Measurements from ENCODE around the gene MAP2. TPM values are rescaled to one million over a fixed set of nuclear protein-coding genes. Genes with fewer than 3 reads are reported as not detected.

MAP2 gene
- polyA plus RNA-seq, 5 donors, result 5.9 to 13.5 (median 10.4) TPM

DNA sequence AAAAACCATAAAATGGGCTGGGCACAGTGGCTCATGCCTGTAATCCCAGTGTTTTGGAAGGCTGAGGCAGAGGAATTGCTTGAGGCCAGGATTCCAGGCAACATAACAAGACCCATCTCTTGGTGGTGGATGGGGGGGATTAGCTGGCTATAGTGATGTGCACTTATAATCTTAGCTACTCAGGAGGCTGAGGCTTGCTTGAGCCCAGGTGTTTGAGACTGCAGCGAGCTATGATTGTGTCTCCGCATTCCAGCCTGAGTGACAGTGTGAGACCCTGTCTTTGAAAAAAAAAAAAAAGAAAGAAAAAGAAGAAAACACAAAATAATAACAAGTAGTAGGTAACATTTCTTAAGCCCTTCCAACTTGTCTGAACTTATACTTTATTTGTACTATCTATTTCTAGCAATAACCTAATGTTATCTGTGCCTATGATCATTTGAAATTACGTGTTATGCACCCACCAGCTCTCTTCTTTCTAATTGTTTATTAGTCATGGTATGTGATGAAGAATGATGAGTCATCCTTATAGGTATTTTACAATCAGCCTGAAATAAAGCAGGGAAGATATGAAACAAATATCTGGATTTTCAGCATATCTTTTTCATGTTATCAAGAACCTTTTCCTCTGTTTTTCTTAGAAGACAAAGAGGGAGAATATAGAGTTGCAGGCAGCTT is 218.4 kb downstream of the MAP2 start:
- no peak for DNase-seq

DNA sequence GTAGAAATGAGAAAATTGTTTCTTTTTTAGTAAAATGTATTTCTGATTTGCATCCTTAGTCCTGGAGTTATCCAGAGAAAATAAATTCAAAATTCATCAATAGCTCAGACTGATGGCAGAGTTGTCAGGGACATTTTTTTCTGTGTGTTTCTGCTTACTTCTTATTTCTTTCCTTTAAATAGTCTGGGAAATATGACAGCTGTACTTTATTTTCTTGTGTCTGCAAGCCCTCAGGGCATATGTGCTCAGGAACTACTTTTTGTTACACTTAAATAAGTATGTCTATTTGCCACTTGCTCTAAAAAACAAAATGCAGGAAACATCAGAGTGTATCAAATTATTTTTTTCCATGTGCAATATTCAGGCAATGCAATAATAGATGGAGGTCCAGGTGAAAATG is 221.0 kb downstream of the MAP2 start:
- no peak for DNase-seq

DNA sequence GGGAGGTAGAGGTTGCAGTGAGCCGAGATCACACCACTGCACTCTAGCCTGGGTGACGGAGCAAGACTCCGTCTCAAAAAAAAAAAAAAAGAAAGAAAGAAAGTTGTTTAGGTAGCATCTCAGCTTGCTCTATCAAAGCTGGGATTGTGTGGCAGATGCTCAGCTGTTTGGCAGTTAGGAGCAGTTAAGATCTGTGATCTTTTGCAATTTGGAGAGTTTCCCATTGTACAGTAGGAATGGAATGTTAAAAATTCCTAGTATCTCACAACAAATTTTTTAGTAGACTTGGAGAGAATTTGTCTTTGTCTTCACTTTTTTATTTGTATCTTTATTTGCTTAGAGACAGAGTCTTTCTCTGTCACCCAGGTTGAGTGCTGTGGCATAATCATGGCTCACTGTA is 224.9 kb downstream of the MAP2 start:
- no peak for DNase-seq

DNA sequence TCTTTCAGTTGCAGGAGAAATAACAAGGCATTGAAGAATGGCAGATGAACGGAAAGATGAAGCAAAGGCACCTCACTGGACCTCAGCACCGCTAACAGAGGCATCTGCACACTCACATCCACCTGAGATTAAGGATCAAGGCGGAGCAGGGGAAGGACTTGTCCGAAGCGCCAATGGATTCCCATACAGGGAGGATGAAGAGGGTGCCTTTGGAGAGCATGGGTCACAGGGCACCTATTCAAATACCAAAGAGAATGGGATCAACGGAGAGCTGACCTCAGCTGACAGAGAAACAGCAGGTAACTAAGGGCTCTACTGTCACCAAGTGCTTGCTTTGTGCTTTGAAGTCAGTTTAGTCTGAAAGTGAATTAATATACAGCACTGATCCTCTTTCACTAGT is 229.3 kb downstream of the MAP2 start:
- DNase-seq, result no peak

DNA sequence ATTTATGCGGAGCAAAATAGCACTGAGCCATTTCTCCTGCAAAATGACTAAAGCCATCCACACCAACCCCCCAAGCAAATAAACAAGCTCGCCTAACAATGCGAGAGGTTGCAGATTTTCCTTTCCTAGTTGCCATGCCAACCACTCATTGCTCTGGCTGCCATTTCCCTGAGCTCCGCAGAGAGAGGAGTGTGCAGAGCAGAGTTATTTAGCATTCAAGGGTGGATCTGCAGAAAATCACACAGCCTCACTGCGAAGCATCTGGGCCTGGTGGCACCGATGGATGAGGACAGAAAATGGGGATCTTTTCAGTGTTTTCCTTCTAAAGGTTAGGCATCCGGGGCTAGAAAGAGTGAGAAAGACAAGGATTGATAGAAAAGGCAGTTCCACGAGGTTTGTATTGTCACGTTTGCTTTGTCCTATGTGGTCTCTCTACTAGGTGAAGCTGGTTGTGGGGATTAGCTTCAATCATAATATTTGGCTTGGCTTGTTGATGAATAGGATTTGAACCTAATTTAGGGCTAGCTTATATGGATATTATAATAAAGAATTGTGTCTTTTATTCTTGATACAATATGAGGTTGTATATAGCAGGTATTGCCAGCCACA is 237.5 kb downstream of the MAP2 start:
- no peak for DNase-seq

DNA sequence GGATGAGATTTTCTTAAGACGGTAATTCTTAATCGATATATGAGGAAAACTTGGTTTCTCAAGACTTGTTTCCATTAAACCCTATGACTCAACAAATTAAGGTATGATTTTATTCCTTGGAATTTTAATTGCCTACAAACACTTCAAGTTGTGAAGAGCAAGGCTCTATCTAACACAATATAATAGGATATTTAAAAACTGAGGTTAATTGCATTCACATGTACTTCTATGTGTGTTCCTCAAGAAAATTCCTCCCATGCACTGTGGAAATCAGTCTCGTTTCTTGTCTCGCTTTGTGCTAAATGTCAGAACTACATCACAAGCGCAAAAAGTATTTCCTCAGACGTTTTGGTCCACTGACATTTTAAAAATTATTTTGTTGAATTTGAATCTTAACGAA is 238.2 kb downstream of the MAP2 start:
- no peak for DNase-seq

DNA sequence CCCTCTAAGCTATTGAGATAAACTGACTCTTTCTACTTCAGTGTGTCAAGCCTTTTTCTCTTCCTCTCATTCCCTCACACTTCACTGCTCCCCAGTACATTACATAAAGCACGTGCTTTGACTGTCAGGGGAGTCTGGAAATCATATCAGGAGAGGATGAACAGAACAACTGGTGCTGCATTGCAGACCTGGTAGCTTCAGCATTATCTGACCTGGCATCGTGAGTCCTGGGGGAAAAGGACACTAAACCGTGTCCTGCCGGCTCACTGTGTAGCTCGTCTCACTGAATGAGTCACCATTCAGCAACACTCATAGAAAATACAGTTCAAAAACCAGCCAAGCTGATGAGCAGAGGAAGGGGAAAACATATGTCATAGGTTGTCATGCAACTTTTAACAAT is 239.3 kb downstream of the MAP2 start:
- no peak for DNase-seq

DNA sequence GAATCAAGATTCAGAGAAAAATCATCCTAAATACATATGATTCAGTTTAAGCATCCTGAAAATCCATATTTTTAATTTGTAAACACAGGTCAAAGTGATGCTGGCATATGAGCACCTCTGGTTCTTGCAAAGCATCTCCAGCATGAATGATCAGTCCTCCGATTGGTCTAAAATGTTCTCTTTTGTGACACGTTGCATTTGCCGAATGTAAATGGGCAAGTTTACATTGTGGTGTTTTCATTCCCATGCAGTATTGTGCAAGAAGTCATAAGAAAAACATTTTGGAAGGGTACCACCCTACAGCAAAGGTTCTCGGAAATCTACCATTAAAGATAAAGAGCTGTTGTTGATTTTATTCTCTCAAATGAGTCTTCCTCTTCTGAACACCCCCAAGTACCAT is 239.8 kb downstream of the MAP2 start:
- no peak for DNase-seq

DNA sequence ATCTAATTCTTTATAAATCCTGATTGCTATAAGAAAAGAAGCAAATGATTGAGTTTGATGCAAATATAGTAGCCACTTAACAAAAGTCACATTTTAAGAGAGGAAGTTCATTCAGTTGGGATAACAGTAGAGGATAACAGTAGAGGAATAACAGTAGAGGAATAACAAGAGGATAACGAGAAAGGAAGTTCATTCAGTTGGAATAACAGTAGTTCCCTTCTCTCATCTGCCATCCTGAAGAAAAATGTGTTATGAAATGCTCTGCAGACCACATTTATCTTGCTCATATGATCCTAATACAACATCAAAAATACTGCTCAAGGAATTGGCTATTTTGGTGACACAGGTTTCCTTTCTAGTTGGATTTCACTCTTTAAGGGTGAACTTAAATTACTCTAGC is 242.4 kb downstream of the MAP2 start:
- DNase-seq, result no peak

DNA sequence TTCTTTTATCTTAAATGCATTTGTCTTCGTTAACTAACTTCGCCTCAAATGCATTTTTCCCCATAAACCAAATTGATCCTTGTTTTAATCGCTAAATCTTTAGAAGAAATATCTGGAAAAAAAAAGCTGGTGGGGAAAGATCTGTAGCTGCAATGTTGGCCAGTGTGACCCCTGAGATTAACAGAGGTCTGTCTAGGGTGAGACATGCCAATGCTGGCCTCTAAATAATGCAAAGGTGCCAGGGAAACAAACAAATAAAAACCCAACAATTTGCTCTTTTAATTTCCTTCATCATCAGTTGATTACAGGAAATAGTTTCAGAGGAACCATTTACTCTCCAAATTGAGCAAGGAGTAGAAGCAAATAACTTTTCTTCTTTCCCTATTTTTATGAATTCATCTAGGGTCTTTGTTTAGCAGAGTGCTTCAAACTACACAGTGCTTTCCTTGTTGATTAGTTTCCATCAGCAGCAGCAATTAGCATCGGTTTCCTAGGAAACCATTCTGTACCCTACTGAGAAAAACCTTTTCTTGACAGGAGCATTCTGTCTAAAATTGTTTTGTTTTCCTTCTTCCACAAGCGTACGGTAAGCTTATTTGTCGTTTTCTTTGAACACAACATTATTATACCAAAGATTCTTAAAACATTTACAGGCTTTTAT is 247.3 kb downstream of the MAP2 start:
- no peak for DNase-seq

DNA sequence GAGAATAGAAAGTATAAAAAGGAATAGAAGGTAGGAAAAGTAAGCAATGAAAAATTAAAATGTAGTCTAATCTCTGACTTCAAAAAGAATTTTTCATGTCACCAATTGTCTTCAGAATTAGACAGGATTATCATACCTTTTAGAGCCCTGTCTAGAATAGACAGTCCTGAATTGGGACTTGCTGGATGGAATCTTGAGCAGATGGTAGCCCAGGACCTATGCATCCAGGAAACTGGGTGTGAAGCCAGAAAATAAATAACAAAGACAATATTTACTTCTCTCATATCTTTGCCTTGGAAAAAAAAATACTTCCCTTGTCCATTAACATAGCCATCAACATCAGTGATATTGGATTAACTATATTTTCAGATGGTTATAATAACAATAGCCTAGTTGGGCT is 250.0 kb downstream of the MAP2 start:
- no peak for DNase-seq

DNA sequence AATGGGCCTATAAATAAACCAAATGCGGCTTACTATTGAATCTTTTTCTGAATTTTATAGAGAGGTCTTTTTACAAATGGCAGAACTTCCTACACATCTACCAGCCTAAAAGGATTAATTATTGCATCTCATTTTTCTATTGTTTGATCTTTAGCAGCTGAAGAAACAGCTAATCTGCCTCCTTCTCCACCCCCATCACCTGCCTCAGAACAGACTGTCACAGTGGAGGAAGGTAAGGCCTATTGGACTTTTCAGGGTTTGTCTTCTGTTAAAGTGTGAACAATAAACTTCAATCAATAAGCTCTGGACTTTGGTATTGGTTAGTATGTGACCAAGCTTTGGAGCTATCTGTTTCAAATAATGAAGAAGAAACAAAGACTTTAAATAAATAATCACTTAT is 256.7 kb downstream of the MAP2 start:
- no peak for DNase-seq

DNA sequence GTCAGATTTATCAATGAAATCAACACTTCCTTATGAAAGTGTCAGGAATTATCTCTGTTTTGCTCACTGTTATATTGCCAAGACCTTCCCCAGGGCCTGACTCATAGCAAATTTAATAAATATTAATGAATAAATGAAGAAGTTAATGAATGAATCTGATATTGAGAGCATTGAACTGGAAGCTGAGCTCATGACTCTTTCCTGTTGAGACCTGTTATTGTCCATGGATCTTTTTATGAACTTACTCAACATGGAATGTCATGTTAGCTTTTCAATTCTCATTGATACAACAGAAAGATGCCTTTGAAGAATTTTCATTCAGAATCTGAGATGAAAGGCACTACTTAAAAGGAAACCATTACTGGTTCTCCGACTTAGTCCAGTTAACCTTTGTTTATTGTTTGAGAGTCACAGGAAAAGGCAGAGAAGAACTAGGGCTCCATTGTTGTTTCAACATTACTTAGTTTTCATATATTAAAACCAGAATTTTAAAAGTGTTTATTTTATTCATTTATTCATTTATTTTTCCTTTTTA is 257.4 kb downstream of the MAP2 start:
- DNase-seq, result no peak

DNA sequence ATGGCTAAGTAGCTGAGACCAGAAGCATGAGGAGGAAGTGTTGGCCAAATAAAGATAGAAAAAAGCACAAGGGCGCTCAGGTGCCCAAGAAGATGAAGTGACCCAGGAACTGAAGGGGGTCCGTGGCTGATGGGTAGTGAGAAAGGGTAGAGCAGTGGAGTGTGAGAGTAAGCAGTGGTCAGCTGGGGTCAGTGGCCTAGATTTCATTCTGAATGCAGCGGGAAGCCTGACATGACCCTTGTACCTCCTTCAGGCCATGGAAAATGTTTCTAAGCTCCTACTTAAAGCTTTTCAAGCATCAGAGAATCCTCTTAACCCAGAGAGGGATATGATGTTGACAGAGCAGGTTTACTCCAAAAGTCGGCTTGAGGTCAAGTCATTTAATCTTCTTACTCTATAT is 258.8 kb downstream of the MAP2 start:
- no peak for DNase-seq

DNA sequence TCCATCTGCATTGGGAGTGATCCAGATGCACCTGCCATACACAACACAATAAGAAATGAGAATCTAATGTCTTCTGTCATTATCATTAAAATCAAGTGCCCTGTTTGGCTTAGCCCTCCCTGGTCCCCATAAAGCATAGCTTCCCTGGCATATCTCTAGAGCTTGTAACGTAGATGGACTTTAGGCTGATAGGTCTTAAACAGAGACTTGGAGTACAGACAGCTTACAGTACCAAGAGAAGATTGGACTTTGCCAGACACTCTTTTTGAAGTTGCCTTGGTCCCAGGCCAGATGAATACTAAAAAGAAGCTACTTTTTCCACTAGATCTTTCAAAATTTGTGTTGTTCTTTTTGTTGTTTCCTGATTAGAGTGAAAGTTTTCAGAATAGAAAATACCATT is 261.5 kb downstream of the MAP2 start:
- no peak for DNase-seq

DNA sequence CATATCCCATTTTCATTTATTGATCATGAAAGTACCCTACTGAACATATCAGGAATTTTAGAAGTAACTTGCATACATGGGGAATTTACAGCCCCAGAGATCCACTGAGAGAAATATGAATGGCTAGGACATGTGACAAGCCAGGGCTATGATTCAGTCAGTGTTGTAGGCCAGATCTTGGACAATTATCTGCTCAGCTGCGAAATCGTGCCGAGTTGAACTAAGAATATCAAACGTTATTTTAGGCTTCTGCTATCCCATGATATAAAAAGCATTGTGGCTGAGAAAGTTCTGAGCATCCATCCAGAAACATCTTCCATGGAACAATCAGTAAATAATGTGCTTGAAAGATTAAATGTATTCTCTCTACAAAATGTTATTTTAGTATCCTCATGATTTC is 262.1 kb downstream of the MAP2 start:
- no peak for DNase-seq

DNA sequence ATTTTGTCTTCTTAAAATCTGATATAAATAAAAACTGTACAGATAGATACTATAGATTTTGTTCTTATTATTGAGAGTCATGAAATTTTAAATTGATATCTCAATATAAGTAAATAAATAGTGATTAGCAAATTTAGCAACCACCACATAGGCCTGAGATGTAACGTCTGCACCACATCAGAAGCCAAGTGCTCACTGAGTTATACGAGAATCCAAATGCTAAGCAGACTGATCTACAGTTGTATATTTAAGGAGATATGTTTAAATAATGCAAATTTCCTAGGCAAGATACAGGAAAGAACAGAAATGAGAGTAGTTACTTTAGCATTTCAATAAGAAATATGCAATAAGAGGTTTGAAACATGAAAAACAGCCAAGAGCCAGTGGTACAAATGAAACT is 262.6 kb downstream of the MAP2 start:
- DNase-seq, result no peak

DNA sequence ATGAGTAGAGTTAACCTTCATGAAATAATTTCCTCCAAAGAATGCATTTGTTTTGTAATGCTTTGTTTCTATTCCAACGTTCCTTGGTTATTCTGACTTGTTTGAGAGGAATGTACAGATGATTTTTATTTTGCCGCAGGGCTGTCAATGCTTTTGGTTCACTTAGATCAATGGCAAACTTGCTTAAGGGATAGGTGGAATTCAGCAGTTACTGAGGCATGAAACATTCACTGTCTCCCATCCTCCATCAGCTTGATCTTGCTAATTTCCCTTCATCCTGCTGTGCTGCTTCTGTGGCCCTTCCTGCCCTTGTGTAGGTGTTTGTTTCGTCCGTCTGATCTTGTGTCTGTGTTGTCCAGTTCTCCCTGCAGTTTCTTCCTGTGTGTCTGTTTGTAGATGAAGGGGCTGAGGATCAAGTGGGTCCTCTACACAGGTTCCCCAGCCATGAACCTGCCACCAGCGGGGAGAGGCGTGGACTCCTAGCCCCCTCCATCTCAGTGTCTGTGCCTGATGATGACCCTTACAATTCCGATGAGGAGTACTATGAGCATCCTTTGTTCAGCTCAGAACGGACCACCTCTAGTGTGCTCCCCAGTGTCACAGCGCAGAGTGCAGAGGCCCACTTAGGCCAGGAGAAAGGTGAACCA is 263.6 kb downstream of the MAP2 start:
- DNase-seq, result no peak

DNA sequence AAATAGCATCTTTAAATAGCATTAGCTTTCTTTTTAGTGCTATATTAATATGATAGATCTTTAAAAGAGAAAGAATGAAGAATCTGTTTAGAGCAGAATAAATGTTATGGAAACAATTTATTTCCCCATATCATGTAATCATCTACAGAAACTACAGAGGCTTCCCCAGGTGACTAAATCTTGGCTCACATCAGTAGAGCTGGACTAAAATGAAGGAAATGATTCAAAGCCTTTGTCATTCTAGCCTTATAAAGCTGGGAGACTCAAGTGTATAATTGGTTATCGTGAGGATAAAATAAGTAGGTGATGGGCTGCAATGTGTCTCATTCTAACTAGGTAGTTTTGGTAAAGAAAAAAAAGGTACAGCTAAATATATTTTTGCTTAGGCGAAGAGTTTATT is 264.5 kb downstream of the MAP2 start:
- DNase-seq, result no peak

DNA sequence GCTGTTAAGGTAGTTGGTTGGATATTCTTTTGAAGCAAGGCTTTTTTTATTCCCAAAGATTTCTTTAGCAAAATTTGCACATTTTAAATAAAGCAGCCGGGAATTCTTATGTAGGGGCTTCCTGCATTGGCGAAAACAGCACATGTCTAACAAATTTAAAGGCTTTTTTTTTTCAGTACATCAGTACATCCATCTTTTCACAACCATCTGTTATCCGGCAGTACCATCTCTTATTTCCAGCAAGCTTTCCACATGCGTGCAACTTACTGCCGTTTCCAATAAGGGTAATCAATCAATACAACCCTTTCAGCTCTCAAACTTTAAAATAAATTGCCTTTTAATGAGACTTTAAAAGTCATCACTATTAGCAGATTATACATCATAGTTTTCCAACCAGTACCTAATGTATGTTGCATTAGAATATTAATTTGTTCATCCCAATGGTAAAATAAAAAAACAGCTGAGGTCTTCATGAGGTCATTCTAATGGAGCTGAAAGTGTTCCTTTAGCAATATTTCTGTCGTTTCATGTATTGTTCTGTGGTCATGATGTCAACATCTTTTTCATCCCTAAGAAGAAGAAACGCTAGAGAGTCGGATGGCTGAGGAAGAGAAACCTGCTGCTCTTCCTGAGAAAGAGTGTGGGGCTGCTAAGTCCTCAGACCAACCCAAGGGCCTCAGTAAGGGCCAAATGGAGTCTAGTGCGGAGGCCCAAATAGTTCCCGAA is 266.3 kb downstream of the MAP2 start:
- DNase-seq, result no peak

DNA sequence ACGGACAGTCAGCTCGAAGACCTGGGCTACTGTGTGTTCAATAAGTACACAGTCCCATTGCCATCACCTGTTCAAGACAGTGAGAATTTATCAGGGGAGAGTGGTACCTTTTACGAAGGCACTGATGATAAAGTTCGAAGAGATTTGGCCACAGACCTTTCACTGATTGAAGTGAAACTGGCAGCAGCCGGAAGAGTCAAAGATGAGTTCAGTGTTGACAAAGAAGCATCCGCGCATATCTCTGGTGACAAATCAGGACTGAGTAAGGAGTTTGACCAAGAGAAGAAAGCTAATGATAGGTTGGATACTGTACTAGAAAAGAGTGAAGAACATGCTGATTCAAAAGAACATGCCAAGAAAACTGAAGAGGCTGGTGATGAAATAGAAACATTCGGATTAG is 270.9 kb downstream of the MAP2 start:
- no peak for DNase-seq

Data from right lung (tissue), 5 donors.